BJ (cell line): ENCODE results near the gene POU5F2. TPM values are rescaled to one million over a fixed set of nuclear protein-coding genes. Genes with fewer than 3 reads are reported as not detected.

Experiments
- CTCF ChIA-PET: fragments of 350-600 bp; formaldehyde crosslinking; extraction: SDS; loops from one replicate; lab custom pipeline; 2021; ENCODE audit warnings: antibody characterized with exemption, inconsistent platforms; lab: Yijun Ruan, JAX
- POLR2A ChIA-PET: fragments of 300-600 bp; sonication (Branson Sonifier 250); formaldehyde crosslinking; extraction: SDS; loops from one replicate; lab custom pipeline; 2021; ENCODE audit warnings: antibody characterized with exemption; lab: Charles Lee
- DNase-seq: peaks from one replicate; pipeline ENCODE4 v3.0.0-alpha.2; 2011; ENCODE audit warnings: low read depth
- H3K27me3 ChIP-seq: 2 replicates; pipeline ENCODE4 v1.6.0; 2011; ENCODE audit warnings: low read length; ENCODE audit not compliant: control insufficient read depth, insufficient read depth
- H3K36me3 ChIP-seq: 2 replicates; pipeline ENCODE4 v1.5.1; 2011; ENCODE audit warnings: low read length; ENCODE audit not compliant: control insufficient read depth, insufficient read depth
- H3K4me3 ChIP-seq: 2 replicates; pipeline ENCODE4 v1.5.1; 2011; ENCODE audit warnings: low read depth, mild to moderate bottlenecking, control low read depth, low read length
- CTCF ChIP-seq: IDR thresholded peaks from 2 replicates; pipeline ENCODE4 v1.5.1; 2011; ENCODE audit warnings: low read depth, mild to moderate bottlenecking, control low read depth, inconsistent platforms, low read length, moderate library complexity; ENCODE audit not compliant: insufficient read depth
- polyA plus RNA-seq: library from polyadenylated mRNA; depleted of rRNA; stranded (reverse); fragments of >200 nt; gene quantifications from 2 replicates; pipeline ENCODE4 v1.2.3, GENCODE V29; 2011; rRNA removed

POU5F2 gene
- polyA plus RNA-seq, 1 experiment = 0.04 TPM

- Histone ChIP-seq H3K4me3 (no peak overlapping the region), H3K27me3 (no peaks in the 10 kb centered on the region), H3K36me3 (no peaks in the 10 kb centered on the region)
- TF ChIP-seq CTCF = no peak
- ChIA-PET CTCF (no interaction called here), POLR2A (no interaction called here)
- no peak for DNase-seq
Measured at GRCh38 chr5:93715327-93715726, 26.1 kb downstream of the POU5F2 start.

GRCh38 chr5:93708442-93708841 is 33.0 kb downstream of the POU5F2 start:
- TF ChIP-seq CTCF = no peak
- POLR2A ChIA-PET = no interaction called here
- DNase-seq = no peak
- Histone ChIP-seq H3K36me3 (no peaks in the 10 kb centered on the region), H3K4me3 (no peak overlapping the region), H3K27me3 (no peaks in the 10 kb centered on the region)
- CTCF ChIA-PET = interaction anchor here (0.6 kb wide), 2 partner anchors 27 to 641 kb away, joined by 3 read pairs; no protein-coding TSS in a partner anchor

- Histone ChIP-seq H3K4me3 (no peak overlapping the region), H3K27me3 (no peaks in the 10 kb centered on the region), H3K36me3 (no peaks in the 10 kb centered on the region)
- no peak for TF ChIP-seq CTCF
- CTCF ChIA-PET = interaction anchor here (0.7 kb wide), 1 partner anchor 26 kb away, joined by 3 read pairs; no protein-coding TSS in a partner anchor
- POLR2A ChIA-PET = no interaction called here
- no peak for DNase-seq
Measured at GRCh38 chr5:93705896-93706295, 35.5 kb downstream of the POU5F2 start.

- DNase-seq = no peak
- ChIA-PET CTCF (no interaction called here), POLR2A (no interaction called here)
- Histone ChIP-seq H3K4me3 (no peak overlapping the region), H3K36me3 (no peaks in the 10 kb centered on the region), H3K27me3 (no peaks in the 10 kb centered on the region)
- no peak for TF ChIP-seq CTCF
Measured at GRCh38 chr5:93704996-93705395, 36.4 kb downstream of the POU5F2 start.

GRCh38 chr5:93691997-93692396 is 49.4 kb downstream of the POU5F2 start:
- Histone ChIP-seq H3K27me3 (no peaks in the 10 kb centered on the region), H3K36me3 (no peaks in the 10 kb centered on the region), H3K4me3 (no peak overlapping the region)
- DNase-seq = no peak
- POLR2A ChIA-PET = no interaction called here
- CTCF ChIA-PET = no interaction called here
- no peak for TF ChIP-seq CTCF

Other genes starting within 250 kb of the POU5F2 start
- 13.7 and 27.3 TPM in 2 replicates for gene NR2F1-AS1, start 160.4 kb downstream of the POU5F2 start, polyA plus RNA-seq
- gene NR2F1, start 158.4 kb downstream of the POU5F2 start, polyA plus RNA-seq = 24.6 and 39.4 TPM in 2 replicates